Testis (tissue), 2 donors: ENCODE measurements around the gene TLE6.

Source experiments
- POLR2A ChIP-seq: fragments of 450-650 bp; IDR thresholded peaks from one replicate; pipeline ENCODE4 v1.6.1; 2017; ENCODE audit warnings: antibody characterized with exemption, mild to moderate bottlenecking, moderate library complexity
- TF ChIP-seq, protein P1 (sequence below), 3 experiments: fragments of 450-650 bp in 2 of 3; fragments of 200-600 bp in 1 of 3; sonication (generic) in 1 of 3; IDR thresholded peaks; one replicate each; pipeline ENCODE4 v1.5.1; 2016 to 2019; ENCODE audit warnings: antibody characterized with exemption in 3 of 3, mild to moderate bottlenecking in 2 of 3, moderate library complexity in 1 of 3

DNA sequence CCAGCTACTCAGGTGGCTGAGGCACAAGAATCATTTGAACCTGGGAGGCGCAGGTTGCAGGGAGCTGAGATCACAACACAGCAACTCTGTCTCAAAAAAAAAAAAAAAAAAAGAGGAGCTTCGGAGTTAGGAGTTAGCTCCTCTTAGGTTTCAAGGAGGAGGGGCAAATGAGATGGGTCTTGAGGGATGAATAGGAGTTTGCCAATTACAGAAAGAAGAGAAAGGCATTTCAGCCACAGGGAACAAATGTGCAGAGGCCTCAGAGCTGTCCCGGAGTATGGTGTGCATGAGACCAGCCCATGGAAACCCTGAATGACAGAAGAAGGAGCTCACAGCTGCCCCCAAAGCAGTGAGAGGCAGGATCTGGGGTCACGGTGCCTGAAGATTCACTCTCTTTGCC, 27.2 kb downstream of the TLE6 start:
- TF ChIP-seq, protein P1, sequence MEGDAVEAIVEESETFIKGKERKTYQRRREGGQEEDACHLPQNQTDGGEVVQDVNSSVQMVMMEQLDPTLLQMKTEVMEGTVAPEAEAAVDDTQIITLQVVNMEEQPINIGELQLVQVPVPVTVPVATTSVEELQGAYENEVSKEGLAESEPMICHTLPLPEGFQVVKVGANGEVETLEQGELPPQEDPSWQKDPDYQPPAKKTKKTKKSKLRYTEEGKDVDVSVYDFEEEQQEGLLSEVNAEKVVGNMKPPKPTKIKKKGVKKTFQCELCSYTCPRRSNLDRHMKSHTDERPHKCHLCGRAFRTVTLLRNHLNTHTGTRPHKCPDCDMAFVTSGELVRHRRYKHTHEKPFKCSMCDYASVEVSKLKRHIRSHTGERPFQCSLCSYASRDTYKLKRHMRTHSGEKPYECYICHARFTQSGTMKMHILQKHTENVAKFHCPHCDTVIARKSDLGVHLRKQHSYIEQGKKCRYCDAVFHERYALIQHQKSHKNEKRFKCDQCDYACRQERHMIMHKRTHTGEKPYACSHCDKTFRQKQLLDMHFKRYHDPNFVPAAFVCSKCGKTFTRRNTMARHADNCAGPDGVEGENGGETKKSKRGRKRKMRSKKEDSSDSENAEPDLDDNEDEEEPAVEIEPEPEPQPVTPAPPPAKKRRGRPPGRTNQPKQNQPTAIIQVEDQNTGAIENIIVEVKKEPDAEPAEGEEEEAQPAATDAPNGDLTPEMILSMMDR (IDR thresholded peaks at IDR 0.05) = no peak
- TF ChIP-seq POLR2A = no peak
